Epithelial cell of prostate (primary cell): ENCODE data around the gene ADARB1.

Source experiments
- DNase-seq: peaks from one replicate; pipeline ENCODE4 v3.0.0-alpha.2; 2011; ENCODE audit warnings: low read depth, low spot score
- H3K27ac ChIP-seq: fragments of 450-650 bp; 2 replicates; pipeline ENCODE4 v1.5.1; 2017; ENCODE audit warnings: mild to moderate bottlenecking

Gene ADARB1

GRCh38 chr21:45234127-45234526 is 159.7 kb downstream of the ADARB1 start:
- DNase-seq: no peak
- no peak overlapping the region for H3K27ac ChIP-seq

- no peak for DNase-seq
Measured at GRCh38 chr21:45234965-45235364, 160.6 kb downstream of the ADARB1 start.

GRCh38 chr21:45235488-45235887 is 161.1 kb downstream of the ADARB1 start:
- no peak for DNase-seq
- H3K27ac ChIP-seq: no peak overlapping the region

More at GRCh38 chr21:45234965-45235364, 160.6 kb downstream of the ADARB1 start:
- no peak overlapping the region for H3K27ac ChIP-seq

GRCh38 chr21:45236481-45236880 is 162.1 kb downstream of the ADARB1 start:
- DNase-seq: no peak
- H3K27ac ChIP-seq: no peak overlapping the region

GRCh38 chr21:45237401-45237800 is 163.0 kb downstream of the ADARB1 start:
- no peak overlapping the region for H3K27ac ChIP-seq
- no peak for DNase-seq

- no peak for DNase-seq
- no peak overlapping the region for H3K27ac ChIP-seq
Measured at GRCh38 chr21:45241357-45241756, 167.0 kb downstream of the ADARB1 start.

GRCh38 chr21:45243603-45244002 is 169.2 kb downstream of the ADARB1 start:
- H3K27ac ChIP-seq: no peak overlapping the region
- DNase-seq: no peak

GRCh38 chr21:45244799-45245340 is 170.5 kb downstream of the ADARB1 start:
- no peak overlapping the region for H3K27ac ChIP-seq
- no peak for DNase-seq

- DNase-seq: no peak
- H3K27ac ChIP-seq: no peak overlapping the region
Measured at GRCh38 chr21:45246386-45247320, 172.3 kb downstream of the ADARB1 start.

- DNase-seq: no peak
Measured at GRCh38 chr21:45248301-45248892, 174.0 kb downstream of the ADARB1 start.

GRCh38 chr21:45248893-45249381 is 174.6 kb downstream of the ADARB1 start:
- DNase-seq: no peak

More at GRCh38 chr21:45248301-45248892, 174.0 kb downstream of the ADARB1 start:
- H3K27ac ChIP-seq: no peak overlapping the region

GRCh38 chr21:45249626-45250025 is 175.2 kb downstream of the ADARB1 start:
- no peak overlapping the region for H3K27ac ChIP-seq
- DNase-seq: no peak

More at GRCh38 chr21:45248893-45249381, 174.6 kb downstream of the ADARB1 start:
- no peak overlapping the region for H3K27ac ChIP-seq

- no peak for DNase-seq
- H3K27ac ChIP-seq: no peak overlapping the region
Measured at GRCh38 chr21:45250272-45250671, 175.9 kb downstream of the ADARB1 start.

GRCh38 chr21:45250914-45251634 is 176.7 kb downstream of the ADARB1 start:
- no peak overlapping the region for H3K27ac ChIP-seq
- no peak for DNase-seq

GRCh38 chr21:45251635-45252447 is 177.5 kb downstream of the ADARB1 start:
- no peak overlapping the region for H3K27ac ChIP-seq
- DNase-seq: no peak

GRCh38 chr21:45252448-45252925 is 178.1 kb downstream of the ADARB1 start:
- DNase-seq: no peak
- no peak overlapping the region for H3K27ac ChIP-seq

GRCh38 chr21:45253180-45253579 is 178.8 kb downstream of the ADARB1 start:
- no peak for DNase-seq
- no peak overlapping the region for H3K27ac ChIP-seq

- no peak overlapping the region for H3K27ac ChIP-seq
- no peak for DNase-seq
Measured at GRCh38 chr21:45253633-45254459, 179.5 kb downstream of the ADARB1 start.
